Measurements from ENCODE around the gene SNAPC3. TPM values are rescaled to one million over a fixed set of nuclear protein-coding genes. Genes with fewer than 3 reads are reported as not detected.
A peak's percentile ranks its signal among the peaks of the same experiment; 100 is the strongest.

Gene SNAPC3
- total RNA-seq, 1 experiment from 2014 or later = 28.0 TPM

DNA sequence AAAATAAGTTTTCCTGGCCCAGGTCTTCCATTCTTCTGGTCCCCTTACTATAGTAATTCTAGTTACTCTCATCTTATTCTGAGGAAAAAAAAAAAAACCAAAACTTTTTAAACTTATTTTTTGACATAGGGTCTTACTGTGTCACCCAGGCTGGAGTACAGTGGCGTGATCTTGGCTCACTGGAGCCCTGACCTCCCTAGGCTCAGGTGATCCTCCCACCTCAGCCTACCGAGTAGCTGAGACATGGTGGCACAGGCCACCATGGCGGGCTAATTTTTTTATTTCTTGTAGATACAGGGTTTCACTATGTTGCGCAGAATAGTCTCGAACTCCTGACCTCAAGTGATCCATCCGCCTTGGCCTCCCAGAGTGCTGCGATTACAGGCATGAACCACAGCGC lies 38.4 kb downstream of the SNAPC3 start:
- Histone ChIP-seq H2AK5ac (ENCODE audit: insufficient read length, low read length) (no peak overlapping the region), H3K27ac (ENCODE audit: insufficient read length, low read depth, low read length) (no peak overlapping the region)
- no peaks in the 10 kb centered on the region for H3K9me3 Mint-ChIP-seq

More for the DNA sequence above, 38.4 kb downstream of the SNAPC3 start:
- Histone ChIP-seq H3K4ac (ENCODE audit: low read depth, low read length) (no peak overlapping the region), H3T11ph (ENCODE audit: low read length) (no peak overlapping the region), H3K23me2 (ENCODE audit: insufficient read length, low read depth, low read length, poor library complexity, severe bottlenecking) (no peaks in the 10 kb centered on the region), H2BK15ac (ENCODE audit: low read depth, low read length) (no peak overlapping the region), H2BK120ac (ENCODE audit: low read depth, low read length, poor library complexity, severe bottlenecking) (no peak overlapping the region), H3K79me2 (ENCODE audit: insufficient read depth, low read length) (no peaks in the 10 kb centered on the region), H4K91ac (ENCODE audit: insufficient read length, low read depth, low read length) (no peak overlapping the region), H3K79me1 (ENCODE audit: insufficient read depth, low read depth, low read length, poor library complexity, severe bottlenecking) (no peaks in the 10 kb centered on the region), H2BK12ac (ENCODE audit: insufficient read length, low read depth, low read length) (no peak overlapping the region), H3K18ac (ENCODE audit: insufficient read length, low read depth, low read length) (no peak overlapping the region), H3K9me3 (ENCODE audit: control insufficient read depth, low read depth, low read length) (no peaks in the 10 kb centered on the region), H2BK5ac (ENCODE audit: insufficient read length, low read length) (no peak overlapping the region), H3K56ac (ENCODE audit: insufficient read length, low read depth, low read length) (no peak overlapping the region), H3K23ac (ENCODE audit: insufficient read length, low read depth, low read length) (no peak overlapping the region), H3K14ac (ENCODE audit: insufficient read depth, low read length) (no peak overlapping the region), H2AFZ (ENCODE audit: low read length) (no peak overlapping the region), H4K5ac (ENCODE audit: insufficient read length, low read depth, low read length) (no peak overlapping the region), H4K20me1 (ENCODE audit: control insufficient read depth, insufficient read depth, insufficient read length) (no peaks in the 10 kb centered on the region), H2BK20ac (ENCODE audit: low read depth, low read length, poor library complexity, severe bottlenecking) (no peak overlapping the region), H3K4me2 (ENCODE audit: insufficient read depth, insufficient read length, low read length) (no peak overlapping the region), H3K4me1 (ENCODE audit: insufficient read depth, low read length) (no peaks in the 10 kb centered on the region), H3K27me3 (ENCODE audit: insufficient read depth, low read length) (no peaks in the 10 kb centered on the region), H3K9ac (ENCODE audit: extremely low read depth, insufficient read length, low read length) (no peak overlapping the region), H4K8ac (replicated peaks; ENCODE audit: insufficient read length, low read depth, low read length) (no peak overlapping the region)
- 0 out of 7 replicates have a peak overlapping the region, but pooled peaks of 1 of the 3 experiments have one; percentile 61 for H3K27ac Mint-ChIP-seq
- no peak for DNase-seq
- peaks cover 11 to 75% (median 36%) of the 10 kb centered on the region in 3 experiments; a peak in 5 of 7 replicates for H3K36me3 Mint-ChIP-seq (ENCODE audit: insufficient read depth in 1 of 3, low read depth in 3 of 3)
- H3K4me1 Mint-ChIP-seq = no peaks in the 10 kb centered on the region
- no CpG with 5 or more reads among the region's 8 CpGs for WGBS (ENCODE audit: extremely low coverage, insufficient read length, low lambda C conversion rate)
- no peaks in the 10 kb centered on the region; the same call in 1 of the 2 replicates for H3K27me3 Mint-ChIP-seq (ENCODE audit: low read depth)
- TF ChIP-seq, protein P1, sequence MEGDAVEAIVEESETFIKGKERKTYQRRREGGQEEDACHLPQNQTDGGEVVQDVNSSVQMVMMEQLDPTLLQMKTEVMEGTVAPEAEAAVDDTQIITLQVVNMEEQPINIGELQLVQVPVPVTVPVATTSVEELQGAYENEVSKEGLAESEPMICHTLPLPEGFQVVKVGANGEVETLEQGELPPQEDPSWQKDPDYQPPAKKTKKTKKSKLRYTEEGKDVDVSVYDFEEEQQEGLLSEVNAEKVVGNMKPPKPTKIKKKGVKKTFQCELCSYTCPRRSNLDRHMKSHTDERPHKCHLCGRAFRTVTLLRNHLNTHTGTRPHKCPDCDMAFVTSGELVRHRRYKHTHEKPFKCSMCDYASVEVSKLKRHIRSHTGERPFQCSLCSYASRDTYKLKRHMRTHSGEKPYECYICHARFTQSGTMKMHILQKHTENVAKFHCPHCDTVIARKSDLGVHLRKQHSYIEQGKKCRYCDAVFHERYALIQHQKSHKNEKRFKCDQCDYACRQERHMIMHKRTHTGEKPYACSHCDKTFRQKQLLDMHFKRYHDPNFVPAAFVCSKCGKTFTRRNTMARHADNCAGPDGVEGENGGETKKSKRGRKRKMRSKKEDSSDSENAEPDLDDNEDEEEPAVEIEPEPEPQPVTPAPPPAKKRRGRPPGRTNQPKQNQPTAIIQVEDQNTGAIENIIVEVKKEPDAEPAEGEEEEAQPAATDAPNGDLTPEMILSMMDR (conservative IDR thresholded peaks at IDR 0.05) = no peak
- H3K4me3 Mint-ChIP-seq = no peak overlapping the region

Data from H9 (cell line).